ENCODE results near the gene CHN1.

CHN1 gene

DNA sequence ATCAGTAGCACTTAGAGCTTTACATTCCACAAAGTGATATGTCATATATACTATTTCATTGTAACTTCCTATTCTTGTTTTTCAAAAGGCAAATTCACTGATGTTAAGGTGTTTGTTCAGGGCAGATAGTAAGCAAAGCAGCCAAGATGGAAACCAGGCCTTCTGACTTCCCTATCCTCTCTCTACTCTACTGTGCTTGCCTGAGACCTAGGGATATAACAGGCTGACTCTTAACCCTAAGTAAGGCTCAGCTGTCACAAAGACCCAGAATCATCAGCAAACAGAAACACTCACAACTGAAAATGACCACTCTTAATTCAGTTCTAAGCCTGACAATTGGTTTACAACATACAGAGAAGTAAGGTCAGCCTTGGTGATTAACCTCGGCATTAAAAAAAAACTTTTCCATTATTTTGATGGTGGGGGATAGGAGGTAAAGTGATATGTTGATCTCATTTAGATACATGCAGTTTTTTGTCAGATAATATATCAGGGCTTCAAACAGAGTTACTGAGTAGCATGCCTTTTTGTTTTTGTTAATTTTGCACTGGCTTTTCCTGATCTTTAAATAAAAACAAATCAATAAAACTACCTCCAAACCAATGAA is 145.5 kb downstream of the CHN1 start:
- Histone ChIP-seq H2AFZ (ENCODE audit: low read depth, low read length) (no peak overlapping the region), H3K9me3 (ENCODE audit: low read length) (no peaks in the 10 kb centered on the region), H3K27me3 (ENCODE audit: insufficient read depth, low read length) (no peaks in the 10 kb centered on the region), H3K4me3 (ENCODE audit: low read length) (no peak overlapping the region), H3K4me1 (ENCODE audit: insufficient read depth, low read length) (peaks cover 19% of the 10 kb centered on the region), H3K36me3 (ENCODE audit: insufficient read depth, low read length) (peaks cover 1% of the 10 kb centered on the region)

DNA sequence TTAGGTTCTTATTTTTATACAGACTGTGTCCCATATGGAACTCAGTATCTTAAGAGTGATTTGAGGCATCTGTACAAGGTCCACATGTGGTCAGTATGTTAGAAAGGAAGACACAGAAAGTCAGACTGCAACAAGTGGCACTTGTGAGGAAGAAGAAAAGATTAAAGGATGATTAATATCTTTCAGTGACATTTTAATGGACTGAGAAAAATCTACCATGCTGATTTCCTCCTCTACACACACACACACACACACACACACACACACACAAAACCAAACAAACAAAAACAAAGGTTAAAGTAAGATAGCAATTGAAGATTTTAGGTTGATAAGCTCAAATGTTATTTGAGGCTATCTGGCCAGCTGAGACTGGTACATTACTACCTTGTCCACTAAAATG is 146.4 kb downstream of the CHN1 start:
- H3K4me1 ChIP-seq (ENCODE audit: insufficient read depth, low read length), result peaks cover 16% of the 10 kb centered on the region
- peaks cover 5% of the 10 kb centered on the region for H3K36me3 ChIP-seq (ENCODE audit: insufficient read depth, low read length)
- no peaks in the 10 kb centered on the region for H3K9me3 ChIP-seq (ENCODE audit: low read length)

GRCh38 chr2:174856447-174856846 is 148.7 kb downstream of the CHN1 start:
- Histone ChIP-seq H3K4me3 (ENCODE audit: low read length) (no peak overlapping the region), H2AFZ (ENCODE audit: low read depth, low read length) (no peak overlapping the region), H3K9me3 (ENCODE audit: low read length) (no peaks in the 10 kb centered on the region), H3K36me3 (ENCODE audit: insufficient read depth, low read length) (peaks cover 9% of the 10 kb centered on the region), H3K27me3 (ENCODE audit: insufficient read depth, low read length) (no peaks in the 10 kb centered on the region), H3K4me1 (ENCODE audit: insufficient read depth, low read length) (peaks cover 10% of the 10 kb centered on the region)

More for the DNA sequence above, 146.4 kb downstream of the CHN1 start:
- H3K4me3 ChIP-seq (ENCODE audit: low read length), result no peak overlapping the region
- H2AFZ ChIP-seq (ENCODE audit: low read depth, low read length), result no peak overlapping the region
- H3K27me3 ChIP-seq (ENCODE audit: insufficient read depth, low read length), result no peaks in the 10 kb centered on the region

DNA sequence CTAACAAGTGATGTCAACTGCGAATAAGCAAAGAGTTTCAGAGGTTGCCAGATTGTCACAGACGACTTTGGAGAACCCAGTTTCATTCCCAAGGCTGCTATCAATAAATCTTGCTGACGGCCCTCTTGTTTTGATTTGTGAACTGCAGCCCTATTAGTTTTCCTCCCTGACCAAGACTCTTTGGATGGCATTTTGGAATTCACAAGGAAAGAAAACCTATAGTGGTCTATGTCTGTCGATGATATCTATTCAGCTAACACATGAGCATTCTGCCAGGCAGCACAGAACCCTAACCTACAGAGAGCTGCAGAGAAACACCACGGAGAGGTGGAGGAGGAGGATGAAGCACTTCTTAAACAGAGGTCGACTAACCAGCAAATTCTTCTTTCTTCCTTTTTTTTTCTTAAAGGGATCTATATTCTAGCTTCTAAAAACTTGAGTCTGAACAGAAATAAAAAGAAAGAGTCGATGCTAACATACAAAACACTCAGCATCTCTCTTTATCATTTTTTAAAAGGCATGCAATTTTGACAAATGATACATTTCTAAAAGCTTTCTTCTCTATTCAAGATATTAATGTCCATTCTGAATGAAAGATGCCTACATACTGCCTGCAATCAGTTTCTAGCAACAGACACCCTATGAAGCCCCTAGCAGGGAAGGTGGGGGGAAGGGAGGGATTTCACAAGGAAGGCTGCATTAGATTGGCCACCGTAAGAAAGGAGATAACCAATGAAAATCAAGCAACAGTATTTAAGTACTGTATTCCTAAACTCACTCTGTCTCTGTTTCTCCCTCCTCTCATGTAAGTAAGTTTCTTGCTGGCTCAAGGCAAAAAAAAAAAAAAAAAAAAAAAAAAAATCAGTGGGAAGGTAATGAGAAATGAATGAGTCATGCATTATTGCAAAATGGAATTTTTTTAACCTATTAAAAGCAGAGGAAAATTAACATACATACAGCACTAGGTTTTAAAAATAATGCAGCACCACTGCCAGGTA is 157.9 kb downstream of the CHN1 start:
- Histone ChIP-seq H3K27me3 (ENCODE audit: insufficient read depth, low read length) (no peaks in the 10 kb centered on the region), H3K36me3 (ENCODE audit: insufficient read depth, low read length) (peaks cover 3% of the 10 kb centered on the region), H2AFZ (ENCODE audit: low read depth, low read length) (no peak overlapping the region), H3K9me3 (ENCODE audit: low read length) (peaks cover 3% of the 10 kb centered on the region), H3K4me3 (ENCODE audit: low read length) (peak overlapping the region; percentile 43), H3K4me1 (ENCODE audit: insufficient read depth, low read length) (peaks cover 30% of the 10 kb centered on the region)

GRCh38 chr2:174846218-174846617 is 159.0 kb downstream of the CHN1 start:
- no peak overlapping the region for H2AFZ ChIP-seq (ENCODE audit: low read depth, low read length)
- H3K4me3 ChIP-seq (ENCODE audit: low read length), result peak overlapping the region; percentile 43
- H3K27me3 ChIP-seq (ENCODE audit: insufficient read depth, low read length), result no peaks in the 10 kb centered on the region
- H3K36me3 ChIP-seq (ENCODE audit: insufficient read depth, low read length), result no peaks in the 10 kb centered on the region
- H3K4me1 ChIP-seq (ENCODE audit: insufficient read depth, low read length), result peaks cover 30% of the 10 kb centered on the region
- H3K9me3 ChIP-seq (ENCODE audit: low read length), result peaks cover 3% of the 10 kb centered on the region

GRCh38 chr2:174844295-174844708 is 160.9 kb downstream of the CHN1 start:
- Histone ChIP-seq H3K36me3 (ENCODE audit: insufficient read depth, low read length) (no peaks in the 10 kb centered on the region), H3K4me3 (ENCODE audit: low read length) (no peak overlapping the region), H3K4me1 (ENCODE audit: insufficient read depth, low read length) (peaks cover 30% of the 10 kb centered on the region), H3K27me3 (ENCODE audit: insufficient read depth, low read length) (no peaks in the 10 kb centered on the region), H2AFZ (ENCODE audit: low read depth, low read length) (no peak overlapping the region), H3K9me3 (ENCODE audit: low read length) (no peaks in the 10 kb centered on the region)

DNA sequence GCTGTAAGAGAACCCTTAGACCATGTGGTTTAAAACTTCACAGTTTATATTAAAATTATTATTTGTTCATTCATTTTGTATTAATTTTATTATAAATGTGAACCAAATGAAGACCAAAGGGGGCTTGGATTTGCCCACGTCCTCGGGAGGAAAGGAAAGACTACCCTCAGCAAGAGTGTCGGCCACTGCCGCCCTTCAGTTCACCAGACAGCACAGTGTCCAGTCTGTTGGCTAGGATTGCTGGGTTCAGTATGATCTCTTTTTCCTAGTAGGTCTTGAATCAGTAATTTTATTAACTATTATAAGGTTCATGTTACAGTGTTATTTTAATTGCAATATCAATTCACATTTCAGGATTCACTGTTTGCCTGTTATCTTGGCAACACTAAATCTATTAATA is 162.7 kb downstream of the CHN1 start:
- H3K9me3 ChIP-seq (ENCODE audit: low read length), result no peaks in the 10 kb centered on the region
- no peaks in the 10 kb centered on the region for H3K27me3 ChIP-seq (ENCODE audit: insufficient read depth, low read length)
- no peak overlapping the region for H3K4me3 ChIP-seq (ENCODE audit: low read length)
- no peaks in the 10 kb centered on the region for H3K36me3 ChIP-seq (ENCODE audit: insufficient read depth, low read length)
- H3K4me1 ChIP-seq (ENCODE audit: insufficient read depth, low read length), result peaks cover 21% of the 10 kb centered on the region
- H2AFZ ChIP-seq (ENCODE audit: low read depth, low read length), result no peak overlapping the region

DNA sequence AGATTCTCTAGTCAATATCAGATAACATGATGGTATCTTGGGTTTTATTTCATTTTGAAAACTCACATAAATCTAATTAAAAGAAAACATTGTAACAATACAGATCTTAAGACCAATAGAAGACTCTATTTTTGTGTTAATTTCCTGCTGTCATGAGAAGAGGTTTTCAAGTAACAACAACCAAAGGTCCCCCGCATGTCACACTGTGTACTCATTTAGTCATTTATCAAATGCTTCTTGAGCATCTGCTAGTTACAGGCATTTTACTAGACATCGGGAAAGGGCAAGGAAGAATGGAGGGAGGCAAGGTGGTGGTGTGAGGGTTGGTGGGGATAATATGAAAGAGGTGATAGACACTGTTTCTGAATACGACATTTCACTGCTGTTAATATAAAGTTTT is 163.2 kb downstream of the CHN1 start:
- no peaks in the 10 kb centered on the region for H3K27me3 ChIP-seq (ENCODE audit: insufficient read depth, low read length)
- H2AFZ ChIP-seq (ENCODE audit: low read depth, low read length), result no peak overlapping the region
- peaks cover 19% of the 10 kb centered on the region for H3K4me1 ChIP-seq (ENCODE audit: insufficient read depth, low read length)
- no peaks in the 10 kb centered on the region for H3K9me3 ChIP-seq (ENCODE audit: low read length)
- H3K4me3 ChIP-seq (ENCODE audit: low read length), result no peak overlapping the region
- H3K36me3 ChIP-seq (ENCODE audit: insufficient read depth, low read length), result no peaks in the 10 kb centered on the region

GRCh38 chr2:174841350-174841749 is 163.8 kb downstream of the CHN1 start:
- H2AFZ ChIP-seq (ENCODE audit: low read depth, low read length), result no peak overlapping the region
- H3K9me3 ChIP-seq (ENCODE audit: low read length), result no peaks in the 10 kb centered on the region
- H3K27me3 ChIP-seq (ENCODE audit: insufficient read depth, low read length), result no peaks in the 10 kb centered on the region
- H3K36me3 ChIP-seq (ENCODE audit: insufficient read depth, low read length), result no peaks in the 10 kb centered on the region
- no peak overlapping the region for H3K4me3 ChIP-seq (ENCODE audit: low read length)
- H3K4me1 ChIP-seq (ENCODE audit: insufficient read depth, low read length), result peaks cover 19% of the 10 kb centered on the region

DNA sequence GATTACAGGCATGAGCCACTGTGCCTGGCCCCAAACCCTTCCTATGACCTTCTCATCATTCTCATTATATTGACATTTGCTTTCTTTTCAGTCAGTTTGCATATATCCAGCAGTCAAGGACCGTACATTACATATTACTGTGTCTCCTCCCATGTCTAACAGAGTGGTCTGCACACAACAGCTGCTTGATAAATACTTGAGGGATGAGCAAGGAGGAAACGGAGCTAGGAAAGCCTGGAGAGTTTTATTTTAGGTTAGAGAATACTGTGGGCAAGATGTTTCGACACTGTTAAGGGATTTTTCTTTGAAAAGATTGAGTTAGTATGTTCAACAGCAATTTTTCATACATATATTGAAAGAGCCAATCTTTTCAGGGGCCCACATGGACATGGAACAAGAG is 164.7 kb downstream of the CHN1 start:
- no peak overlapping the region for H2AFZ ChIP-seq (ENCODE audit: low read depth, low read length)
- no peak overlapping the region for H3K4me3 ChIP-seq (ENCODE audit: low read length)
- H3K9me3 ChIP-seq (ENCODE audit: low read length), result no peaks in the 10 kb centered on the region
- peaks cover 23% of the 10 kb centered on the region for H3K4me1 ChIP-seq (ENCODE audit: insufficient read depth, low read length)
- no peaks in the 10 kb centered on the region for H3K27me3 ChIP-seq (ENCODE audit: insufficient read depth, low read length)
- H3K36me3 ChIP-seq (ENCODE audit: insufficient read depth, low read length), result no peaks in the 10 kb centered on the region

GRCh38 chr2:174839662-174840061 is 165.5 kb downstream of the CHN1 start:
- no peak overlapping the region for H2AFZ ChIP-seq (ENCODE audit: low read depth, low read length)
- H3K27me3 ChIP-seq (ENCODE audit: insufficient read depth, low read length), result no peaks in the 10 kb centered on the region
- H3K4me1 ChIP-seq (ENCODE audit: insufficient read depth, low read length), result peaks cover 20% of the 10 kb centered on the region
- H3K36me3 ChIP-seq (ENCODE audit: insufficient read depth, low read length), result no peaks in the 10 kb centered on the region
- H3K4me3 ChIP-seq (ENCODE audit: low read length), result no peak overlapping the region
- H3K9me3 ChIP-seq (ENCODE audit: low read length), result no peaks in the 10 kb centered on the region

- Histone ChIP-seq H3K9me3 (ENCODE audit: low read length) (peaks cover 2% of the 10 kb centered on the region), H3K4me3 (ENCODE audit: low read length) (no peak overlapping the region), H3K4me1 (ENCODE audit: insufficient read depth, low read length) (peaks cover 17% of the 10 kb centered on the region), H3K27me3 (ENCODE audit: insufficient read depth, low read length) (no peaks in the 10 kb centered on the region), H2AFZ (ENCODE audit: low read depth, low read length) (no peak overlapping the region), H3K36me3 (ENCODE audit: insufficient read depth, low read length) (no peaks in the 10 kb centered on the region)
These were observed 168.2 kb downstream of the CHN1 start for GRCh38 chr2:174836995-174837390.

GRCh38 chr2:174836377-174836994 is 168.7 kb downstream of the CHN1 start:
- no peak overlapping the region for H2AFZ ChIP-seq (ENCODE audit: low read depth, low read length)
- peaks cover 2% of the 10 kb centered on the region for H3K9me3 ChIP-seq (ENCODE audit: low read length)
- peaks cover 17% of the 10 kb centered on the region for H3K4me1 ChIP-seq (ENCODE audit: insufficient read depth, low read length)
- H3K4me3 ChIP-seq (ENCODE audit: low read length), result no peak overlapping the region
- H3K27me3 ChIP-seq (ENCODE audit: insufficient read depth, low read length), result no peaks in the 10 kb centered on the region
- H3K36me3 ChIP-seq (ENCODE audit: insufficient read depth, low read length), result no peaks in the 10 kb centered on the region

Data from neuron (in vitro differentiated cells).